HG02884 (cell line): ENCODE data around the gene GNAO1.
"Not testable (repeated sequence)": the region's sequence is repeated elsewhere in the genome, so short reads cannot be mapped to it uniquely, and the experiment has no call there.

Experiments
- ATAC-seq: cut with Tn5 transposase; IDR thresholded peaks from one replicate; pipeline ENCODE4 v1.9.1; 2021; ENCODE audit warnings: mild to moderate bottlenecking, moderate library complexity; ENCODE audit not compliant: unreplicated experiment

The GNAO1 gene

GRCh38 chr16:56379044-56379443 lies 187.8 kb downstream of the GNAO1 start:
- not testable (repeated sequence) for ATAC-seq

GRCh38 chr16:56380778-56381485 lies 189.6 kb downstream of the GNAO1 start:
- ATAC-seq: not testable (repeated sequence)

GRCh38 chr16:56382459-56382858 lies 191.2 kb downstream of the GNAO1 start:
- no peak for ATAC-seq

- no peak for ATAC-seq
These were observed 191.6 kb downstream of the GNAO1 start for GRCh38 chr16:56382901-56383355.

GRCh38 chr16:56384074-56384721 lies 192.9 kb downstream of the GNAO1 start:
- no peak for ATAC-seq

GRCh38 chr16:56387396-56387795 lies 196.1 kb downstream of the GNAO1 start:
- ATAC-seq: no peak

- ATAC-seq: no peak
These were observed 196.9 kb downstream of the GNAO1 start for GRCh38 chr16:56388209-56388608.

- ATAC-seq: no peak
These were observed 198.3 kb downstream of the GNAO1 start for GRCh38 chr16:56389554-56389953.

GRCh38 chr16:56396724-56397123 lies 205.4 kb downstream of the GNAO1 start:
- not testable (repeated sequence) for ATAC-seq

- no peak for ATAC-seq
These were observed 207.8 kb downstream of the GNAO1 start for GRCh38 chr16:56399047-56399446.

GRCh38 chr16:56399486-56399885 lies 208.2 kb downstream of the GNAO1 start:
- ATAC-seq: no peak

- no peak for ATAC-seq
These were observed 209.2 kb downstream of the GNAO1 start for GRCh38 chr16:56400458-56400857.

GRCh38 chr16:56401482-56401881 lies 210.2 kb downstream of the GNAO1 start:
- ATAC-seq: no peak

- ATAC-seq: no peak
These were observed 214.8 kb downstream of the GNAO1 start for GRCh38 chr16:56405977-56406672.
